DND-41 (cell line): ENCODE data around the gene CAND1.

ENCODE experiments used
- ATAC-seq: fragments of 200-7000 bp; cut with Tn5 transposase; 3 replicates; pipeline ENCODE4 v1.9.1; 2021; ENCODE audit warnings: low read depth; ENCODE audit not compliant: insufficient read depth
- DNase-seq: peaks from one replicate; pipeline ENCODE4 v3.0.0-alpha.2; 2020
- H2AFZ ChIP-seq: 2 replicates; pipeline ENCODE4 v1.6.0; 2012; ENCODE audit warnings: low read depth, low read length
- H3K27ac ChIP-seq: 2 replicates; pipeline ENCODE4 v1.5.1; 2012; ENCODE audit warnings: low read length, inconsistent platforms
- H3K27me3 ChIP-seq: fragments of 200-600 bp; sonication (generic); 2 replicates; pipeline ENCODE4 v1.6.0; 2012; ENCODE audit warnings: low read length, mild to moderate bottlenecking, inconsistent platforms; ENCODE audit not compliant: insufficient read depth, poor library complexity
- H3K36me3 ChIP-seq: 2 replicates; pipeline ENCODE4 v1.5.1; 2012; ENCODE audit warnings: low read length, inconsistent platforms; ENCODE audit not compliant: insufficient read depth
- H3K4me1 ChIP-seq: 2 replicates; pipeline ENCODE4 v1.5.1; 2012; ENCODE audit warnings: mild to moderate bottlenecking, low read length; ENCODE audit not compliant: insufficient read depth
- H3K4me2 ChIP-seq: 2 replicates; pipeline ENCODE4 v1.6.0; 2012; ENCODE audit warnings: mild to moderate bottlenecking, moderate library complexity, low read length, inconsistent platforms; ENCODE audit not compliant: insufficient read depth
- H3K4me3 ChIP-seq, 2 experiments: fragments of 200-600 bp in 1 of 2; shearing (Covaris generic) in 1 of 2; 2 replicates each; pipeline ENCODE4 v1.5.1; 2012 to 2016; ENCODE audit warnings: inconsistent platforms in 2 of 2, low read length in 2 of 2, mild to moderate bottlenecking in 2 of 2, low read depth in 1 of 2, moderate library complexity in 1 of 2
- H3K79me2 ChIP-seq: 2 replicates; pipeline ENCODE4 v1.6.0; 2012; ENCODE audit warnings: low read length, inconsistent platforms; ENCODE audit not compliant: insufficient read depth
- H3K9ac ChIP-seq: 2 replicates; pipeline ENCODE4 v1.6.0; 2012; ENCODE audit warnings: low read depth, mild to moderate bottlenecking, inconsistent platforms, low read length, moderate library complexity
- H3K9me3 ChIP-seq: 2 replicates; pipeline ENCODE4 v1.5.1; 2012; ENCODE audit warnings: low read length, moderate library complexity, mild to moderate bottlenecking, inconsistent platforms; ENCODE audit not compliant: insufficient read depth, severe bottlenecking
- H4K20me1 ChIP-seq: 2 replicates; pipeline ENCODE4 v1.6.0; 2012; ENCODE audit warnings: low read length; ENCODE audit not compliant: insufficient read depth
- CTCF ChIP-seq: IDR thresholded peaks from 2 replicates; pipeline ENCODE4 v1.5.1; 2012; ENCODE audit warnings: borderline replicate concordance, low read length, moderate library complexity, mild to moderate bottlenecking; ENCODE audit not compliant: poor library complexity, severe bottlenecking; ENCODE audit errors: extremely low read depth
- EZH2 ChIP-seq: IDR thresholded peaks from 3 replicates; pipeline ENCODE4 v1.6.1; 2012; ENCODE audit warnings: borderline replicate concordance, low read depth, mild to moderate bottlenecking, moderate library complexity, low read length, inconsistent platforms; ENCODE audit not compliant: severe bottlenecking

Gene CAND1

DNA sequence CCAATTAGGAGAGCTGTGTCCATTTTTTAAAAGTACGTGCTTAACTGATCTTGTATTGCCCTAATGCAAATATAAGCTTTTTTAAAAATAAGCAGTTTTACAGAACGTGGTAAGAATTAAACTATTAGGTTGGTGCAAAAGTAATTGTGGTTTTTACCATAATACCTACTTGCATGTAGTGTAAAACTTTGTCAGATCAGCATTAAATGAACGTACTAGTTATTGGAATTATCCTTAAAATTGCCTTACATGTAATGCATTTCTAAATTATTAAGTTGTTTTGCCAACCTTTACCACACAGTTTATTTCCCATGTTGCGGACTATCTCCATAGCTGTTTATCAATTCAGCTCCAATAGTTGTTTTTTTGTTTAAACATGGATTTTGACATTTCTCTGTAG lies 10.9 kb downstream of the CAND1 start:
- H3K9ac ChIP-seq = no peak overlapping the region
- H3K4me3 ChIP-seq = no peak overlapping the region
- H3K36me3 ChIP-seq = peaks cover 57% of the 10 kb centered on the region
- no peak overlapping the region for H2AFZ ChIP-seq
- ATAC-seq (no peak), DNase-seq (no peak)
- H3K27me3 ChIP-seq = no peaks in the 10 kb centered on the region
- peaks cover 76% of the 10 kb centered on the region for H4K20me1 ChIP-seq
- H3K27ac ChIP-seq = no peak overlapping the region
- H3K79me2 ChIP-seq = peaks cover 98% of the 10 kb centered on the region
- H3K9me3 ChIP-seq = no peaks in the 10 kb centered on the region
- H3K4me1 ChIP-seq = peaks cover 5% of the 10 kb centered on the region; the same call in 1 of the 2 replicates
- no peak overlapping the region for H3K4me2 ChIP-seq
- TF ChIP-seq CTCF (no peak), EZH2 (no peak)

DNA sequence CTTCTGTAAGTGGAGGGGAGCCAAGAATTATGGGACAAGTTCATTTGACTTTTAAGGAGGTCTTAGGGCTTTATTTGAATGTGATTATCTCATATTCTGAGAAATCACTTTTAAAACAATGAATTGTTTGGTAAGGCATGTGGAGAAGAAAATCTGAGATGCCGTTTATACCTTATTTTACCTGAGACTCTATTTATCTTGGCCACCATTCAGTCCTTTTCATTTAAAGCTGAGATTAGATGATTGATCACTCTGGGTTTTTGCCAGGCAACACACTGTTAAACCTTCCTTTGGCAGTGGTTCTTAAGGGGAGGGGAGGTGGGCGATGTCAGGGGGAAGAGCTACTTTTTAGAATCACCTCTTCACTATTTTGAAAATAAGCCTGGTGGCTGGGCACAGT lies 11.4 kb downstream of the CAND1 start:
- Histone ChIP-seq H3K4me3 (no peak overlapping the region), H3K27me3 (no peaks in the 10 kb centered on the region), H4K20me1 (peaks cover 76% of the 10 kb centered on the region), H3K9ac (no peak overlapping the region), H3K79me2 (peaks cover 98% of the 10 kb centered on the region), H3K4me2 (no peak overlapping the region), H3K9me3 (no peaks in the 10 kb centered on the region), H3K4me1 (peaks cover 5% of the 10 kb centered on the region; the same call in 1 of the 2 replicates), H3K27ac (no peak overlapping the region), H2AFZ (no peak overlapping the region), H3K36me3 (peaks cover 62% of the 10 kb centered on the region)
- DNase-seq = no peak
- TF ChIP-seq CTCF (no peak), EZH2 (no peak)
- no peak for ATAC-seq

- Histone ChIP-seq H3K79me2 (peaks cover 98% of the 10 kb centered on the region), H3K9ac (no peak overlapping the region), H3K4me2 (no peak overlapping the region), H3K36me3 (peaks cover 58% of the 10 kb centered on the region), H3K9me3 (no peaks in the 10 kb centered on the region), H3K27ac (no peak overlapping the region), H3K4me1 (no peaks in the 10 kb centered on the region), H2AFZ (no peak overlapping the region), H3K27me3 (no peaks in the 10 kb centered on the region), H3K4me3 (no peak overlapping the region), H4K20me1 (peaks cover 67% of the 10 kb centered on the region)
- ATAC-seq = no peak
- no peak for TF ChIP-seq CTCF
- TF ChIP-seq EZH2 = no peak
- DNase-seq = no peak
Measured at GRCh38 chr12:67284561-67284960, 15.4 kb downstream of the CAND1 start.

DNA sequence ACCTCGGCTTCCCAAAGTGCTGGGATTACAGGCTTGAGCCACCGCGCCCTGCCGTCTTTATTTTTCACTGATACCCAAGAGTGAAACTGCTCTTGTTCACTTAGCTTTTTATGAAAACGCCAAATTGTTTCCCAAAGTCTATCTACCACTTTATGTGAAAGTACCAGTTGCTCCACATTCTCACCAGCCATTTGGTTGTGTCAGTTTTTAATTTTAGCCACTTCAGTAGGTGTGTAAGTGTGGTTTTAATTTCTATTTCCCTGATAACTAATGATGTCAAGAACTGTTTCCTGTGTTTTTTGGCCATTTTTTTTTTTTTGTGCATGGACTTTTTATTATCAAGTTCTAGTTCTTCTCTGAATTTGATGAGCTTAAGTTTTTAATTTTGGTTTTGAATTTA lies 17.1 kb downstream of the CAND1 start:
- ATAC-seq (no peak), DNase-seq (no peak)
- Histone ChIP-seq H3K79me2 (peaks cover 99% of the 10 kb centered on the region), H3K36me3 (peaks cover 71% of the 10 kb centered on the region), H3K4me3 (no peak overlapping the region), H3K9ac (no peak overlapping the region), H3K4me2 (no peak overlapping the region), H3K4me1 (no peaks in the 10 kb centered on the region), H2AFZ (no peak overlapping the region), H3K27me3 (no peaks in the 10 kb centered on the region), H3K9me3 (no peaks in the 10 kb centered on the region), H4K20me1 (peaks cover 69% of the 10 kb centered on the region), H3K27ac (no peak overlapping the region)
- TF ChIP-seq CTCF (no peak), EZH2 (no peak)
